Stimulated activated CD8-positive, alpha-beta memory T cell treated with anti-CD3 and anti-CD28 coated beads, Interleukin-12 subunit alpha, Interleukin-12 subunit beta, amount 100 ng/mL, for 24 hours (primary cell): ENCODE data around the gene HIRA.
"Not testable (repeated sequence)": the region's sequence is repeated elsewhere in the genome, so short reads cannot be mapped to it uniquely, and the experiment has no call there.

Experiments
- DNase-seq: peaks from one replicate; pipeline ENCODE4 v3.0.0-alpha.2; 2020; ENCODE audit errors: extremely low read depth

HIRA gene

GRCh38 chr22:19443544-19444211, 12.1 kb upstream of the HIRA start:
- no peak for DNase-seq

GRCh38 chr22:19442166-19442565, 10.6 kb upstream of the HIRA start:
- DNase-seq: no peak

DNA sequence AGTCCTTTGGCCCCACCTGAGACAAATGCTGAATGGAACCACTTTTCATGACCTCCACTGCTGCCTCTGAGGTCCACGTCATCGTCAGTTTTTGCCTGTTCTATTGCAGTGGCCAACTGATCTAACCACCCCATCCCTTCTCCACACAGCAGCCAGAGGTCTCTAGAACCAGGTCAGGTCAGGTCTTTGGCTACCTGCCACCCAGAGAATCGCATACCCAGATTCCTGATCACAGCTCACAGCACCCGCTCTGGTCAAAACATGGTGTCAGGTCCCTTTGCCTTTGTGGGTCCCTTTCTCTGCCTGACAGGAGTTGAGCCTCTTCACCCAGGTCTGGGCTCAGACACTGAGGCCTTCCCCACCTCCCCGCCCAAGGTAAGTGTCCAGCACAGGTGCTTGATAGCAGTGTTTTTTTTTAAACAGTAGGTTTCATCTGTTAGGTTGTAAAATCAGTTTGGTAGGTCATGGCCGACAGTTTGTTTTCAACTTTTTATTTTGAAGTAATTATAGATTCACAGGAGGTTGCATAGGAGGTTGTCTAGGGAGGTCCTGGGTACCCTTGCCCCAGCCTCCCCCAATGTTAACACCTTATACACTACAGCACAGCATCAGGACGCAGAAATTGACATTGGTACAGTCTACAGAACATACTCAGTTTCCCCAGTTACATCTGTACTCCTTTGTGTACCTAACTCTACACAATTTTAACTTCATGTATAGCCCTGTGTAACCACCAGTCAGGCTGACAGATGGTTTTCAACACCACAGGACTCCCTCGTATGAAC, 9.1 kb upstream of the HIRA start:
- no peak for DNase-seq

DNA sequence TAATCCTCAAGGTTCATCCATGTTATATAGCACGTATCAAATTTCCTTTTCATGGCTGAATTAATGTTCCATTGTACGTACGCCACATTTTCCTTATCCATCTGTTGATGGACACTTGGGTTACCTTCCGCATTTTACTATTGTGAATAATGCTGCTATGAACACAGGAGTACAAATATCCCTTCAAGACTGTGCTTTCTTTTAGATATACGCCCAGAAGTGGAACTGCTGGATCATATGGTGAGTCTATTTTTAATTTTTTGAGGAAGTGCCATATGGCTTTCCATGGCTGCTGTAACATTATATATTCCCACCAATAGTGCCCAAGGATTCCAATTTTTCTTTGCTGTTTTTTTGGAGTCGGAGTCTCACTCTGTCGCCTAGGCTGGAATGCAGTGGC, 6.8 kb upstream of the HIRA start:
- DNase-seq: no peak

GRCh38 chr22:19436444-19437161, 5.1 kb upstream of the HIRA start:
- not testable (repeated sequence) for DNase-seq

DNA sequence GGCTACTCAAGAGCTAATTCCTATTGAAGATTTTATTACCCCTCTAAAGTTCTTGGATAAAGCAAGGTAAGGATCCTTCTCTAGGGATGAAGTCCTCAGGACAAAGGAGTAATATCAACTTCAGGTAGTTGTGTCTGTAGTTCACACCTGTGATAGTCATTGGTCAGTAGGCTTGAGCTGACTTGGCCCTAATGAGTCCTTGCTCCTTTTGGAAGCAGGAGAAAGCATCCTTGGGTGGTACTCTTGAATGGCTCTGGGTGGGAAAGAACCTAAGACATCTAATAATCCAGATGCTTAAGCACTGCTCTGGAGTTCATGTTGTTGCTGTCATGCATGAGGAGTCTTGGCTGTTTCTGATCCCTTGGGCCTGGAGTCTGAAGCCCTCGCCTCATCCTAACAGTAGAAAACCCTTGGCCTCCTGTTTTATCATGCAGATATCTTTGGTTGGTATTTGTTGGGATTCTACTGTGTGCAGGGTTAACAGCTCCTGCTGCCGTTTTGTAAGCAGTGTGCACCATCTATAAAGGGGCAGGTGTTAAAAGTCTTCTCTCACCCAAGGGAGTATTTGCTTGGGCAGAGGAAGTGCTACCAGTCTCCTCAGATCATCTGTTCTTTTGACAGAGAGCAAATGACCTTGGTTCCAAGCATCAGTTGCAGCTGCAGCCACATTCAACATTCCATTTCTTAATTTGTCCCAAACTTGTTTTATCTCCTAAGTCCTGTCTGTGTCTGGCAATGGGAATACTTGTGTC, 3.5 kb upstream of the HIRA start:
- DNase-seq: no peak

- no peak for DNase-seq
These were observed 2.9 kb upstream of the HIRA start for GRCh38 chr22:19434401-19434800.

- peak; percentile 77 for DNase-seq
These were observed 759 bp upstream of the HIRA start, which contains the start of gene MRPL40 for GRCh38 chr22:19432133-19432851. Gene MRPL40 (plus strand): TSS chr22:19432545. CDS start chr22:19432555, 10 bp downstream.

DNA sequence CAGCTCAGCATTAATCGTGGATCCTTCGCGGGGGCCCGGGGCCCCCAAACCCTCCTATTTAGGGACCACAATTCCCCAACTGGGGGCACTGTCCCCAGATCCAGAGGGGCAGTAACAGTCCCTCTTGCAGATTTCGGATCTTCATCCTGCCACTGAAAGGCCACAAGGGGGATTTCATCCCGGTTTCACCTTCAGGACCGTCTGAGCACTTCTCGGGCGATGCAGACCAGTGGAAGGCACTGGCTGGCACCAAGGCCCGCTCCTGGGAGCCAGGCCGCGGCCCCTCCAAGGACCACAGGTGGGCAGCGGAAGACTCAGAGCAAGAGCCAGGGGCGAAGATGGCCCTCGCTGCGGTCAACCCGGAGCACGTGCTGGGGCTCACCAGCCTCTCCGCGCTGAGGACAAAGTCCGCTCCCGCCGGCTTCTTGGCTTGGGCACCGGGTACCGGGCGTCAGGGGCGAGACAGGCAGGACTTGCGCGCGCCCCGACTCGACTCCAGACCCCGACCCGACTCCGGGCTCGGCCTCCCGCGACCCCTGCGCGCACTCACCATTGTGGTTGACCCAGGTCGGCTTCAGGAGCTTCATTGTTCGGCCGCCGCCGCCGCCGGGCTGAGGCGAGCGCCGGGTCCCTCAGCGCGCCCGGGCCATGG, 517 bp downstream of the HIRA start:
- DNase-seq: no peak

DNA sequence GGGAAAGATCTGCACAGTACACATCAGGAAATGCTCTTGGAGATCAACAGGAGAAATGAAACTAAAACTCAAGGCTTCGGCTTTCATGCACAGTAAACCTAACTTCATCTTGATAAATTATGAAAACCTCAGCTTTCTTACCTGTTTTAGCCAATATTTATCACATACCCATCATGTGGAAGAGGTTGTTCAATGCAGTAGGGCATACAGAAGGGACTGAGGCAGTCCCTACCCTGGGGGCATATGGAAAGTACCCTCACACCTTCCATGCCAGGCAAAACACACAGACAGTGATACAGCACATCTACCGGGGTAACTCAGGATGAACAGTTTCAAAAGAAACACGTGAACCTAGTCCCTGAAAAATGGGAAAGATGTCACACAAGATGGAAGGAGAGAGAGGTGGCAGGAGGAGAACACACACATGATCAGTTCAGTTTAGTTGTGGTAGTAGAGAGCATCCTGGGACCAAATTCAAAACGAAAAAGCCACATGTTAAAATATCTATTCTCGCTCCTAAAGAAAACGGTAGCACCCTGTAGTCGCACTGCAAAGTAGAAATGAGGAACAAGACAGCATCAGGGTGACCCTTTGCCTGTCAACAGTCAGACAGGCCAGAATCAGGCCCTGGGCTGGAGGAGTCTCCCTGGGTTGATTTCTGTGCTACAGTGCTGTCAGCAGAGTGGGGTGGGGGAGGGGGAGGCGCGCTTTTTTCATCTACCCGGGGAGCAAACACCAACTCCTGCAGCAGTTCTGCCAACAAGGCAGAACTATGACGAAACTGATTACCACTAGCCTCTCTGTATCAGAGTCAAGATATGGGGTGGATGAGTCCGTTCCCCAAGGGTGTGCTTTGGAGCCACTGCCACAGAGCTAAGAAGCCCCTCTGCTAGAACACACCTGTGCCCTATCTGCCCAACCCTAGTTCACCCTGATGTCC, 1.3 kb downstream of the HIRA start:
- no peak for DNase-seq

- DNase-seq: no peak
These were observed 7.4 kb downstream of the HIRA start for GRCh38 chr22:19424186-19424500.

DNA sequence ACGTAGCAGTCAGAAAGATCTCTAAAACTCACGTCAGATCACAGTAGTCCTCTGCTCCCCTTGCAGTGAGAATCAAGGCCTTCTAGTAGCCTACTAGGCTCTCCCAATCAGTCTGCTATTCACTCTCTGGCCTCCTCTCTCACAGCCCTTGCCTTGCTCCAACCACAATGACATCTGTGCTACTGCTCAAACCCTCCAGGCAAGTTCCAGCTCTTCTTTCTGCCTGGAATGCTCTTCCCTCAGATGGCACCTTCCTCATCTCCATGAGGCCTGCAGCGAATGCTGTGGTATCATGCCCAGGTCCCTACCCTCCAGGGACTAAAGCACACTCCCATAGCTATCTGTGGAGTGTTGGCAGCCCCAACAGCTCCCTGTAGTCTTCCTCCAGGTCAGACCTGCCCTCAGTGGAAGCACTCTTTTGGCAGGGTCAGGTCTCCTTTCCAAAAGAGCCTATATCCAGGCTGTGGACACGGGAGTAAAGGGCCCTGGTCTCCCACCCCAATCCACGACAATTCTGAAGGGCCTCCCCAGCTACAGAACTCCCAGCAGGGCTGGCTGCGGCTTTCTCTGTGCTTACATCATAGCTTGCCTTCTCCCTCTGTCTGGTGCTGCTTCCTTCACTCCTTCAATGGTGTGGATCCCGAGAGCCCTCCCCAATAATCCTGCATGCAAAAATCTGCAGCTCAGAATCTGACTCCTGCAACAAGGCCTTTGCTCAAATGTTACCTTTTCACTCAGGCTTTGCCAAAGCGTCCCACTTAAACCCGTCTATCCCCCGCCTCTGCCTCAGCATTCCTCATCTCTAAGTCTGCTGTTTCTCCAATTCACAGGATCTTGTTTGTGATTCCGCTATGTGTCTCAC, 8.9 kb downstream of the HIRA start:
- no peak for DNase-seq

DNA sequence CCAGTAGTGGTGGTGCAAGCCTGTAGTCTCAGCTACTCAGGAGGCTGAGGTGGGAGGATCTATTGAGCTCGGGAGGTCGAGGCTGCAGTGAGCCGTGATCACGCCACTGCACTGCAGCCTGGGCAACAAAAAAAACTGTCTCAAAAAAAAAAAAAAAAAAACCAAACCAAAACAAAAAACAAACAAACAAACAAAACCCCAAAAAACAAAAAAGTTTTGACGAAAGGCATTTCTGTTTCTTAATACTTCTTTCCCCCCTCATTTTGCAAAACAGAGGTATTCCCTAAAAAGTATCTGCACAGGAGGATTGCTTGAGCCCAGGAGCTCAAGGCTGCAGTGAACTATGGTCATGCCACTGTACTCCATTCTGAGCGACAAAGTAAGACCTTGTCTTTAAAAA, 11.2 kb downstream of the HIRA start:
- no peak for DNase-seq

DNA sequence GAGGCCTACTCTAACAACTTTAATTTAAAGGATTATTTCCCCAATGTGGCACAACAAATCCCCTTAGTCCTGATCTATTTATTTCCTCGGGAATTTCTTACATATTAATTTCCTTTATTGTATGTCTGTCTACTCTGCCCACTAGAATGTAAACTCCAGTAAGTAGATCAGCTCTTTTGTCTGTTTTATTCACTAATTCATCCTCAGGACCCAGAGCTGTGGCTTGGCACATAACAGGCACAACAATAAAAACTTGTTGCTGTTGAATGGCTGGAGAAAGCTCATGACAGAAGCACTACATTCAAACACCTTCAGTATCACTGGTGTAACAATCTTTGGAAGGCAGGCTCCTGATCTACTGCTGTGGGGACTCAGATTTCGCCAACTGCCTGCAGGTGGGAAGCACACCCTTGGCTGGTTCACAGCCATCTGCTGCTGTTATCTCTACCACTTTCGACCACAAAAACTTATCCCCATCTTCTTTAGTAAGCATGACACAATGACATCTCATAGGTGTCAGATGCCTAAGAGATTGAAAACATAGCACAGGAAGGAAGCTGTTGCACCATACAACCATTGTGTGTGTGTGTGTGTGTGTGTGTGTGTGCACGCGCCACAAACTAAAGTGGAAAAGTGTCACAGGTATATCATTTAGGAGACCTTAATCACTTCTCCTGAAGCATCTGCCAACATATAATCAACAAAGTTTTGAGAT, 11.9 kb downstream of the HIRA start:
- DNase-seq: no peak

- no peak for DNase-seq
These were observed 12.5 kb downstream of the HIRA start for GRCh38 chr22:19419086-19419463.

DNA sequence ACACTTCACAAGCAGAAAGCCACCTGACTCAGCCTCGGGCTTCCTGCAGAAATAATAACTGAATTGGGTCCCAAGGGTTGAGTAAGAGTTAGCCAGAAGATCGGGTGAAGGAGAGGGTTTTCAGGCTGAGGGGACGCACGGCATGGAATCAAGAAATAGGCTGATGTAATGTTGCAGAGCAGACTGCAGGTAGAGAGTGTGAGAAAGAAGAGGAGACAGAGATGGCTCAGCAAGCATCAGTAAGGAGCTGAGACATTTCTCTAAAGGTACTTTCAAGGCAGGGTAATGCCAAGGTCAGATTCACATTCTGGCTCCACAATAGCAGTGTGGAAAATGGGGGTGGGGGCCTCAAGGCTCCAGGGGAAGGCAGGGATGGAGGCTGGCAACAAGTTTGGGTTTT, 18.6 kb downstream of the HIRA start:
- DNase-seq: no peak

GRCh38 chr22:19412478-19412877, 19.1 kb downstream of the HIRA start:
- DNase-seq: no peak

GRCh38 chr22:19411690-19412045, 19.9 kb downstream of the HIRA start:
- no peak for DNase-seq
